NCI-H2081 (cell line): ENCODE results near the gene ADAMTS6.
A peak's percentile ranks its signal among the peaks of the same experiment; 100 is the strongest.

ENCODE experiments used
- DNase-seq, 2 experiments: peaks; one replicate each; lab custom pipeline; 2025; lab: John Stamatoyannopoulos, UW

Gene ADAMTS6

GRCh38 chr5:65144136-65144871 is 337.4 kb downstream of the ADAMTS6 start:
- DNase-seq: no peak

DNA sequence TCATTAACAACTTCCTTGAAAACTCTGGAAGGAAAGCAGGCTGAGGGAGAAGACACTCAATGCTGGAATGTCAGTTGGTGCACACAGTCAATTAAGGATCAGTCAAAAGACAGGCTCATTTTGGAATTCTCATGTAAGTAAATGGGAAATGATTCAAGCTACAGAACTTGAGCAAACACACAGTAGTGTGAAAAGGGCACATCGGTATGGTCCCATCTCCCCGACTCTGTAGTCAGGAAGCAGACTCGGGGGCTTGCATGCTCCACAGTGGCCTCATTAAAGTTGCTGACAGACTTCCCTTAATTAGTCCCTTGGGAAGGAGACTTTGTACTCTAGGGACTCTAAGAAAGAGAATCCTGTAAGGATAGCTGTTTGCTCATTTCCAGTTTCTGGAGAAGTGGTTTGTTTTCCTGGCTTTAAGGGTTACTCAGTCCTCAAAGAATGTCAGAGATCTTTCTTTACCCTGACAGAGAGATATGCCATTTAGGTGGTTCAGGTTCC is 339.2 kb downstream of the ADAMTS6 start:
- no peak for DNase-seq

DNA sequence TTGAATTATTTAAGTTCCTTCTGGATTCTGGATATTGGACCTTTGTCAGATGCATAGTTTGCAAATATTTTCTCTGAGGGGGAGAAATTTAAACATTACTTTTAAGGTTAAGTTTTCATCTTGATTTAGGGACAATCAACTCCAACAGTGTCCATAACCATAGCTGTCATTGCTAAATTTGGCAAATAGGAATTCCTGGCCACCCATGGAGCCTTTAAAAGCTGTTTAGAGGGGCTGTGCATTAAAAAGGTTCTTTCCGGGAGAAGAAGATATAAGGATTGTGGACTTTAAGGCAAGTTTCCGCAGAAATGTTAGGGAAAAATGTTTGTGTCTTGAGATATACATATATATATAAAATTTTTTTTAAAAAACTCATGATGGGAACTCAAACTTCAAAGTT is 339.7 kb downstream of the ADAMTS6 start:
- peak in 1 of 2 experiments; percentile 42 for DNase-seq

- peak; percentile 51 to 88 for DNase-seq
These were observed 340.2 kb downstream of the ADAMTS6 start for GRCh38 chr5:65141493-65141892.

GRCh38 chr5:65137631-65138030 is 344.1 kb downstream of the ADAMTS6 start:
- DNase-seq: no peak

- no peak for DNase-seq
These were observed 348.1 kb downstream of the ADAMTS6 start for GRCh38 chr5:65133477-65134110.

- DNase-seq: no peak
These were observed 349.3 kb downstream of the ADAMTS6 start for GRCh38 chr5:65132386-65132785.

GRCh38 chr5:65128226-65128625 is 353.5 kb downstream of the ADAMTS6 start:
- DNase-seq: no peak

GRCh38 chr5:65127161-65127901 is 354.4 kb downstream of the ADAMTS6 start:
- DNase-seq: no peak

GRCh38 chr5:65126542-65127069 is 355.1 kb downstream of the ADAMTS6 start:
- DNase-seq: no peak

DNA sequence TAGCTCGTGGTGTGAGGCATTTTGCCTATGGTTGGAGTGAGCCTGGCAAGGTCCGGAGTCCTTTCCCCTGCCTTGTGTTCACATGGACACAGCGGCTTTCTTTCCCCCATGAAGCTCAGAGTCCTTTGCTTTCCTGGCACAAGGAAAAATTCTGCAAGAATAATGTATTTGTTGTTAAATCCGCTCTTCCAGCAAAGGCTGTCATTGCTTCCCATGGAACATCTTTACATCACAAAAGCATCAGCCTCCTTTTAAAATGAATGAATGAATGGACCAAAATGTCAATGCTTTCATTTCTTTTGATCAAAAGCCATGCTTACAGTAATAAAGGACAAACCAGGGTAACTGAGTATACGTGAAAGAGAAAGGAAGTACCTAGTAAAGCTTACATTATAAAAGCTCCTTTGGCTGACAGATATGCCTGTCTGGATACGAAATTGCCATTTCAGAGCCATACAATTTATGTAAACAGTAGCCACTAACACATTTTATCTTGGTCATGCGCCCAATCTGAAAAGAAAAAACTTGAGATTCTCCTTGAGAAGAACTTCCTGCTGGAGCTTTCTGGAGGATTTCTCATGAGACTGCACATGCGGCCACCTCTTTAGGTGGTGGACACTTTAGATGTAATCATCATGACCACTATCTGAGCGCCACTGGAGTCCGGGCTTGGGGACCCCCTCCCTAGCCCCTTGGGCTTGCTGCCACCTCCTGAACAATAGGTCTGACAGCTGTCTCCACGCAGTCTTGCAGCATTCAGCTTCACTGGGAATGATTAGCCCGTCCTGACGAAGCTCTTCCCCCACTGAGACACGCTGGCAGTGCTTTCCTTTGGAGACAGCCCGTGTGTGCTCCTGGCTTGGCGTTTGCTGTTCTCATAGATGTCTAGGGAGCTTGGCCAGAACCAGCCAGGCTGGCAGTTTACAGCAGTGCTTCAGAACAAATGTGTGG is 355.9 kb downstream of the ADAMTS6 start:
- DNase-seq: peak; percentile 63 to 83

DNA sequence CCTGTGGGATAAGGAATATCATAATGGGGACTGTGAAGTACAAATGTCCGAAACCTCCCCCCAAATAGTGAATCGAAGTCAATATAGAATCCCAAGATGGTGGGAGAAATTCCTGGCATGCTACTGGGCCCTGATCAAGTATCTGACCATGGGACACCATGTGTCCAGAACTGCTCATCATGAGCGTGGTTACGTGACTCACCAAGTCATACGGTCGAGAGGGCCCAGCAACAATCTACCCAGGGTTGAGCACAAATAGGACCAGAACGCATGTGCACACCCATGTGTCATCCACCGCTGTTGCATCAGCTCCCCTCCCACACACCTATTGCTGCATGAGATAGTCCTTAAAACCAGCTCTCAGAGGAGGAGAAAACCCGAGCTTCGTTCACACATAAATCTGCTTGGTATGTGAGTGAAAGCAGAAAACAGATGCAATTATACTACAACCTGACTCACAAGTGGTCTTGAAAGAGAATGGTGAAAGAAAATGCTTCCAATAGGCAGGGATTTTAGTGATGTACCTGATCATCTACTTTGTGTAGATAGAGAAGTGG is 359.8 kb downstream of the ADAMTS6 start:
- DNase-seq: no peak

DNA sequence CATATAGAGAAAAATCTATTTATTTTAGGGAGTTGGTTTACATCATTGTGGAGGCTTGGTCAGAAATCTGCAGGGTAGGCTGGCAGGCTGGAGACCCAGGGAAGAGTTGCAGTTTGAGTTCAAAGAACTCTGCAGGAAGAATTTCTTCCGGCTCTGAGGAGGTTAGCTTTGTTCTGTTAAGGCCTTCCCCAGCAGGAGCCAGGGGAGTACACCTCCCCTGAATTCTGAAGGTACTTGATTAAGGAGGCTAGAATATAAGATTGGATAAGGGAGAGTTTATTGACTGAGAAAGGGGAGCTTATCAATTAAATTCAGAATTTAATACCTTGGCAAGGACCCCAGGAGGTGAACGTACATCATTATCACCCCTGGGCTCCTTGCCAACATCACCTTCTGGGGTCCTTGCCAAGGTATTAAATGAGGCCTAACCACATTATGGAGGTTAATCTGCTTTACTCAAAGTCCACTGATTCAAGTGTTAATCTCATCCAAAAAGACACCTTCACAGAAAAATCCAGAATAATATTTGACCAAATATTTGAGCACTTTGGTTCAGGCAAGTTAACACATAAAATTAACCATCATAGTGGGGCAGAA is 361.3 kb downstream of the ADAMTS6 start:
- DNase-seq: peak; percentile 77 to 87

GRCh38 chr5:65117525-65117924 is 364.2 kb downstream of the ADAMTS6 start:
- no peak for DNase-seq

DNA sequence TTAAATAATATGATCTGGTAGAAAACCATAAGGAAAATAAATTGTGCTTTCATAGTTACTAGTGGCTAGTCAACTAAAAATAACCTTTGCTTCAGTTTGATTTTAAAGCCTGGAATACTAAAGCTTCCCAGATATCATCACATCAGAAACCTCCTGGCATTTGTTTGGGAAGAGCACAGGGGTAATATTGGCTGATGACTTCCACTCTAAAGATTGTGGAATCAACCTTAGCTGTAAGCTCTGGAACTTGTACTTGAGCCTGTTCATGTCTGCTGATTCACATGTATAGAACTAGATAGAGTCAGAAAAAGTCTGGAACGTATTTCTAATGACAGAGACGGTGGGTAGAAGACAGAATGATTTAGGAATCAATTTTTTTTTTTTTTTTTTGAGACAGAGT is 367.9 kb downstream of the ADAMTS6 start:
- DNase-seq: no peak

GRCh38 chr5:65111961-65112658 is 369.6 kb downstream of the ADAMTS6 start:
- DNase-seq: no peak

DNA sequence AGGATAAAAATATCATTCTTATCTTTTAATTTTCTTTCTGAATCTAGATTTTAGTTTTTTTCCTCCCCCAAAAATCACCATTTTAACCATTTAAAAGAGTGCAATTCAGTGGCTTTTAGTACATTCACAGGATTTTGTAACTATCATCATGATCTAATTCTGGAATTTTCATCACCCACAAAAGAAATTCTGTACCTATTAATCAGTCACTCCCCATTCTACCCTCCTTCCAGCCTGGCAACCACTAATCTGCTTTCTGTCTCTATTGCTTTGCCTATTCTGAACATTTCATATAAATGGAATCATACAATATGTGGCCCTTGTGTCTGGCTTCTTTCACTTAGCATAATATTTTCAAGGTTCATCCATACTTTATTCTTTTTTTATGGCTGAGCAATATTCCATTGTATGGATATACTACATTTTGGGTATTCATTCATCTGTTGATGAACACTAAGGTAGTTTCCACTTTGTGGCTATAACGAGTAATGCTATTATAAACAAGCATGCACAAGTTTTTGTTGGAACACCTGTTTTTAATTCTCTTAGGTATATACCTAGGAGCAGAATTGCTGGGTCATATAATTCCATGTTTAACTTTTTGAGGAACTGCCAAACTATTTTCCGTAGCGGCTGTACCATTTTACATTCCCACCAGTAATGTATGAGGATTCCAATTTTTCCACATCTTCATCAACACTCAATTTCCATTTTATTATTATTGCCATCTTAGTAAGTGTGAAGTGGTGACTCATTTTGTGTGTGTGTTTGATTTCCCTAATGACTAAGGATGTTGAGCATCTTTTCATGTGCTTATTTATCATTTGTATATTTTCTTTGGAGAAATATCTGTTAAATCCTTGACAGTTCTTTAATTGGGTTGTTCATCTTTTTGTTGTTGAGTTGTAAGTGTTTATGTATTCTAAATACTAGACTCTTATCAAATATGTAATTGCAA is 372.7 kb downstream of the ADAMTS6 start:
- no peak for DNase-seq

- DNase-seq: no peak
These were observed 376.4 kb downstream of the ADAMTS6 start for GRCh38 chr5:65105301-65105700.

GRCh38 chr5:65104831-65105230 is 376.9 kb downstream of the ADAMTS6 start:
- no peak for DNase-seq
